Mammary epithelial cell (primary cell): Measurements from ENCODE around the gene ITGBL1.

Experiments used
- CTCF ChIP-seq, 2 donors: IDR thresholded peaks in 1 of 2; conservative IDR thresholded peaks in 1 of 2; 2 replicates each; pipeline ENCODE4 v1.5.1; 2011 to 2012; ENCODE audit warnings: inconsistent platforms in 2 of 2, low read length in 2 of 2, mild to moderate bottlenecking in 2 of 2, control low read depth in 1 of 2, low read depth in 1 of 2; ENCODE audit not compliant: insufficient read depth in 1 of 2; ENCODE audit errors: extremely low read depth in 1 of 2
- EZH2 ChIP-seq: IDR thresholded peaks from 2 replicates; pipeline ENCODE4 v1.6.1; 2012; ENCODE audit warnings: low read length, inconsistent platforms, borderline replicate concordance

- TF ChIP-seq EZH2 (no peak), CTCF (conservative IDR thresholded peaks at IDR 0.05 in 1 of 2, IDR thresholded peaks at IDR 0.05 in 1 of 2; ENCODE audit: extremely low read depth in 1 of 2, insufficient read depth in 1 of 2, low read depth in 1 of 2, low read length in 2 of 2) (no peak)
These were observed 112.8 kb downstream of the ITGBL1 start for GRCh38 chr13:101565317-101565716.
